Measurements from ENCODE around the gene ADH1A.

DNA sequence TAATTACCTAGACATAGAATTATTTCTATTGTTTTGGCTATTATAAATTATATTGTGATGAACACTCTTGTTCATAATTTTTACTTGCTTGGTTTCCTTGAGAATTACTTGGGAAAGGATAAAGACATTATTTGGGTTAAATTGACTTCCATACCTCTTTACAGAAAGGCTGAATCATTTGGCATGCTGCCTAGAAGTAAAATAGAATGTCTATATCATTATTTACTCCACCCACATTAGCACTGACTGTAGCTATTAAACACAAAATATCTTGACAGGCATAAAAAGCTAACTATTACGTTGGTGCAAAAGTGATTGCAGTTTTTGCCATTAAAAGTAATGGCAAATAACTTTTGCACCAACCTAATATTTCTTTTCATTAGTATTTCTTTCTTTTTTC, 42.1 kb downstream of the ADH1A start:
- TF ChIP-seq, protein P1, sequence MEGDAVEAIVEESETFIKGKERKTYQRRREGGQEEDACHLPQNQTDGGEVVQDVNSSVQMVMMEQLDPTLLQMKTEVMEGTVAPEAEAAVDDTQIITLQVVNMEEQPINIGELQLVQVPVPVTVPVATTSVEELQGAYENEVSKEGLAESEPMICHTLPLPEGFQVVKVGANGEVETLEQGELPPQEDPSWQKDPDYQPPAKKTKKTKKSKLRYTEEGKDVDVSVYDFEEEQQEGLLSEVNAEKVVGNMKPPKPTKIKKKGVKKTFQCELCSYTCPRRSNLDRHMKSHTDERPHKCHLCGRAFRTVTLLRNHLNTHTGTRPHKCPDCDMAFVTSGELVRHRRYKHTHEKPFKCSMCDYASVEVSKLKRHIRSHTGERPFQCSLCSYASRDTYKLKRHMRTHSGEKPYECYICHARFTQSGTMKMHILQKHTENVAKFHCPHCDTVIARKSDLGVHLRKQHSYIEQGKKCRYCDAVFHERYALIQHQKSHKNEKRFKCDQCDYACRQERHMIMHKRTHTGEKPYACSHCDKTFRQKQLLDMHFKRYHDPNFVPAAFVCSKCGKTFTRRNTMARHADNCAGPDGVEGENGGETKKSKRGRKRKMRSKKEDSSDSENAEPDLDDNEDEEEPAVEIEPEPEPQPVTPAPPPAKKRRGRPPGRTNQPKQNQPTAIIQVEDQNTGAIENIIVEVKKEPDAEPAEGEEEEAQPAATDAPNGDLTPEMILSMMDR (IDR thresholded peaks at IDR 0.05): no peak
- TF ChIP-seq POLR2A (IDR thresholded peaks at IDR 0.05): no peak
